ENCODE results near the gene KLHL10. TPM values are rescaled to one million over a fixed set of nuclear protein-coding genes. Genes with fewer than 3 reads are reported as not detected.

The KLHL10 gene
- polyA plus RNA-seq, 2 of the 4 experiments (the other 2 are of a cell fraction) = 0.12 to 0.13 TPM

- TF ChIP-seq FOSB (CRISPR knock-in tag; IDR thresholded peaks at IDR 0.05) = no peak
- TF ChIP-seq NFE2L2 (conservative IDR thresholded peaks at IDR 0.05; ENCODE audit: low read length) = no peak
- TF ChIP-seq POLR2A (IDR thresholded peaks at IDR 0.05; ENCODE audit: low read length) = peak; percentile 33
- no peak for TF ChIP-seq RARB (CRISPR knock-in tag; IDR thresholded peaks at IDR 0.05)
- no peak for TF ChIP-seq BCL3 (IDR thresholded peaks at IDR 0.05)
- no peak for TF ChIP-seq EHMT2 (IDR thresholded peaks at IDR 0.05; ENCODE audit: low read depth)
- TF ChIP-seq KDM5A (IDR thresholded peaks at IDR 0.05) = no peak
- no peak for TF ChIP-seq HEYL (CRISPR knock-in tag; IDR thresholded peaks at IDR 0.05)
- no peak for TF ChIP-seq FOSL2 (IDR thresholded peaks at IDR 0.05)
- peak; percentile 86 for TF ChIP-seq FOSL2 (CRISPR knock-in tag; IDR thresholded peaks at IDR 0.05)
- TF ChIP-seq HOXB13 (CRISPR knock-in tag; IDR thresholded peaks at IDR 0.05; ENCODE audit: low read depth) = no peak
- peak; percentile 53; the same call in 1 of the 2 replicates for TF ChIP-seq TFCP2L1 (CRISPR knock-in tag; IDR thresholded peaks at IDR 0.05)
- TF ChIP-seq ATOH8 (CRISPR knock-in tag; IDR thresholded peaks at IDR 0.05; ENCODE audit: low read depth) = no peak
Measured at GRCh38 chr17:41792845-41793783, 44.5 kb upstream of the KLHL10 start (continued).

GRCh38 chr17:41793784-41794539 is 43.7 kb upstream of the KLHL10 start:
- H3K9me3 ChIP-seq = no peaks in the 10 kb centered on the region
- 45% methylated on average over 14 of the region's 14 CpGs for WGBS (ENCODE audit: missing lambda C conversion rate)
- H3K4me3 ChIP-seq = peak overlapping the region; percentile 20
- peak overlapping the region; percentile 73 for H3K4me2 ChIP-seq
- H3K27ac ChIP-seq = peak overlapping the region; percentile 86 to 92
- ChIA-PET CTCF (interaction anchor here (1.1 to 96.0 kb wide), 3 partner anchors 6 to 166 kb away, joined by 4 to 3262 read pairs (median 3262); partner anchors contain the start of genes FKBP10, GAST, HAP1 and JUP), POLR2A (interaction anchor here (0.7 to 3.2 kb wide), 6 partner anchors 8 to 105 kb away, joined by 3 to 18 read pairs (median 8); partner anchors contain the start of genes EIF1 and JUP)
- FAIRE-seq = no peak
- TF ChIP-seq HOXB5 (CRISPR knock-in tag; IDR thresholded peaks at IDR 0.05) (peak; percentile 65; the same call in 1 of the 2 replicates), JUN (IDR thresholded peaks at IDR 0.05) (peak in 1 of 2 experiments; percentile 46; a peak in 1 of 5 replicates), HDAC2 (IDR thresholded peaks at IDR 0.05) (no peak), SMC3 (IDR thresholded peaks at IDR 0.05) (peak; percentile 16; the same call in 1 of the 3 replicates), FOSB (CRISPR knock-in tag; IDR thresholded peaks at IDR 0.05) (peak; percentile 61; the same call in 1 of the 2 replicates)
- ATAC-seq = peak in 1 of 2 experiments; percentile 4; a peak in 3 of 6 replicates
- no peak for DNase-seq (ENCODE audit: low read depth in 1 of 2, low spot score in 1 of 2)
- H3K4me1 ChIP-seq = peaks cover 49% of the 10 kb centered on the region

- no peak for DNase-seq (ENCODE audit: low read depth in 1 of 2, low spot score in 1 of 2)
- 95% methylated on average over 5 of the region's 5 CpGs for WGBS (ENCODE audit: missing lambda C conversion rate)
- no peaks in the 10 kb centered on the region for H3K9me3 ChIP-seq
- no peak for ATAC-seq
- CTCF ChIA-PET = interaction anchor here (0.7 to 96.0 kb wide), 3 partner anchors 7 to 1004 kb away, joined by 3 to 3262 read pairs (median 3262); partner anchors contain the start of genes FKBP10, GAST, HAP1 and JUP
- POLR2A ChIA-PET = interaction anchor here (0.7 to 3.2 kb wide), 4 partner anchors 8 to 106 kb away, joined by 4 to 18 read pairs (median 14); partner anchors contain the start of genes EIF1 and JUP
- H3K4me1 ChIP-seq = peaks cover 54% of the 10 kb centered on the region
- H3K4me3 ChIP-seq = no peak overlapping the region
- H3K4me2 ChIP-seq = peak overlapping the region; percentile 73
- peak overlapping the region; percentile 86 to 92 for H3K27ac ChIP-seq
- TF ChIP-seq ZFP36 (IDR thresholded peaks at IDR 0.05; ENCODE audit: borderline replicate concordance, partially characterized antibody) = peak; percentile 25
- TF ChIP-seq MAFK (IDR thresholded peaks at IDR 0.05; ENCODE audit: partially characterized antibody) = no peak
- no peak for FAIRE-seq
Measured at GRCh38 chr17:41794540-41794975, 43.1 kb upstream of the KLHL10 start.

Measured in A549 (cell line).